Measurements from ENCODE around the gene DKKL1.

The DKKL1 gene

GRCh38 chr19:49338023-49338677 is 25.5 kb upstream of the DKKL1 start:
- no peak for DNase-seq

- DNase-seq, result peak; percentile 16
Measured at GRCh38 chr19:49338691-49339300, 24.9 kb upstream of the DKKL1 start.

GRCh38 chr19:49339301-49340068 is 24.2 kb upstream of the DKKL1 start:
- DNase-seq, result peak; percentile 73

- peak; percentile 61 for DNase-seq
Measured at GRCh38 chr19:49340069-49340864, 23.4 kb upstream of the DKKL1 start.

GRCh38 chr19:49340865-49341718 is 22.6 kb upstream of the DKKL1 start:
- DNase-seq, result no peak

- DNase-seq, result no peak
Measured at GRCh38 chr19:49342291-49342721, 21.4 kb upstream of the DKKL1 start.

GRCh38 chr19:49343123-49343522 is 20.6 kb upstream of the DKKL1 start:
- no peak for DNase-seq

GRCh38 chr19:49344505-49345423 is 18.9 kb upstream of the DKKL1 start:
- no peak for DNase-seq

- no peak for DNase-seq
Measured at GRCh38 chr19:49347191-49347590, 16.5 kb upstream of the DKKL1 start.

GRCh38 chr19:49347835-49348234 is 15.8 kb upstream of the DKKL1 start:
- peak; percentile 76 for DNase-seq

- DNase-seq, result no peak
Measured at GRCh38 chr19:49348305-49349189, 15.1 kb upstream of the DKKL1 start.

GRCh38 chr19:49349567-49349966 is 14.1 kb upstream of the DKKL1 start:
- no peak for DNase-seq

- DNase-seq, result no peak
Measured at GRCh38 chr19:49355909-49356353, 7.7 kb upstream of the DKKL1 start.

GRCh38 chr19:49356382-49356781 is 7.3 kb upstream of the DKKL1 start:
- DNase-seq, result no peak

GRCh38 chr19:49357186-49357585 is 6.5 kb upstream of the DKKL1 start:
- DNase-seq, result no peak

GRCh38 chr19:49359851-49360820 is 3.5 kb upstream of the DKKL1 start:
- no peak for DNase-seq

GRCh38 chr19:49361438-49362047 is 2.1 kb upstream of the DKKL1 start:
- peak; percentile 90 for DNase-seq
